Urinary bladder (tissue), 4 donors: ENCODE measurements around the gene FIBIN. TPM values are rescaled to one million over a fixed set of nuclear protein-coding genes. Genes with fewer than 3 reads are reported as not detected.
"Not testable (repeated sequence)": the region's sequence is repeated elsewhere in the genome, so short reads cannot be mapped to it uniquely, and the experiment has no call there.

Experiments used
- DNase-seq: peaks from one replicate; pipeline ENCODE4 v3.0.0-alpha.2; 2015; ENCODE audit errors: extremely low spot score
- H3K27ac ChIP-seq: one replicate; pipeline ENCODE4 v1.5.1; 2013; ENCODE audit warnings: low read depth, mild to moderate bottlenecking, moderate library complexity
- H3K36me3 ChIP-seq: one replicate; pipeline ENCODE4 v1.6.1; 2013; ENCODE audit warnings: mild to moderate bottlenecking, moderate library complexity; ENCODE audit not compliant: insufficient read depth
- H3K4me1 ChIP-seq: one replicate; pipeline ENCODE4 v1.6.1; 2013; ENCODE audit warnings: mild to moderate bottlenecking, moderate library complexity; ENCODE audit not compliant: insufficient read depth
- H3K4me3 ChIP-seq: one replicate; pipeline ENCODE4 v1.5.1; 2013; ENCODE audit warnings: low read depth, low read length
- WGBS: extraction: QIAGEN DNeasy Blood & Tissue Kit; methylation state at CpG from one replicate; pipeline ENCODE4 v1.1.7; 2013; 5-methylcytosine and 5-hydroxymethylcytosine counted together
- polyA plus RNA-seq: library from polyadenylated mRNA; stranded (reverse); fragments of 200-250 nt; gene quantifications from one replicate; pipeline ENCODE4 v1.2.3, GENCODE V29; 2013
- total RNA-seq: library from RNA; depleted of rRNA; stranded (reverse); fragments of >200 nt; gene quantifications from one replicate; pipeline ENCODE4 v1.2.3, GENCODE V29; 2014
- donor health status: healthy with polysubstance abuse.
- donor health status: healthy.

The FIBIN gene
- total and polyA plus RNA-seq, 2 donors, result 20.0 to 46.9 TPM

- DNase-seq, result no peak
- no peaks in the 10 kb centered on the region for H3K36me3 ChIP-seq
- H3K27ac ChIP-seq, result no peak overlapping the region
- H3K4me1 ChIP-seq, result no peaks in the 10 kb centered on the region
- 28% methylated on average over 19 of the region's 19 CpGs for WGBS
- H3K4me3 ChIP-seq, result no peak overlapping the region
Measured at GRCh38 chr11:26994631-26995095, 751 bp downstream of the FIBIN start.

GRCh38 chr11:26995701-26996460, 2.0 kb downstream of the FIBIN start:
- H3K4me3 ChIP-seq, result no peak overlapping the region
- H3K27ac ChIP-seq, result no peak overlapping the region
- no peak for DNase-seq
- no peaks in the 10 kb centered on the region for H3K36me3 ChIP-seq
- no peaks in the 10 kb centered on the region for H3K4me1 ChIP-seq
- WGBS, result 25% methylated on average over 1 of the region's 1 CpG

GRCh38 chr11:26997378-26997777, 3.5 kb downstream of the FIBIN start:
- Histone ChIP-seq H3K36me3 (no peaks in the 10 kb centered on the region), H3K4me1 (no peaks in the 10 kb centered on the region), H3K27ac (no peak overlapping the region), H3K4me3 (no peak overlapping the region)
- DNase-seq, result no peak
- WGBS, result 66% methylated on average over 2 of the region's 2 CpGs

GRCh38 chr11:27001136-27001730, 7.3 kb downstream of the FIBIN start:
- H3K27ac ChIP-seq, DNase-seq, H3K36me3 ChIP-seq, H3K4me1 ChIP-seq, H3K4me3 ChIP-seq: not testable (repeated sequence)
- 23% methylated on average over 4 of the region's 4 CpGs for WGBS

- Histone ChIP-seq H3K36me3 (no peaks in the 10 kb centered on the region), H3K4me1 (no peaks in the 10 kb centered on the region), H3K27ac (no peak overlapping the region), H3K4me3 (no peak overlapping the region)
- WGBS, result 64% methylated on average over 3 of the region's 3 CpGs
- DNase-seq, result no peak
Measured at GRCh38 chr11:27002431-27002830, 8.5 kb downstream of the FIBIN start.

- H3K36me3 ChIP-seq, result no peaks in the 10 kb centered on the region
- no peak overlapping the region for H3K4me3 ChIP-seq
- H3K4me1 ChIP-seq, result no peaks in the 10 kb centered on the region
- no peak overlapping the region for H3K27ac ChIP-seq
- 70% methylated on average over 4 of the region's 4 CpGs for WGBS
- no peak for DNase-seq
Measured at GRCh38 chr11:27002838-27003237, 8.9 kb downstream of the FIBIN start.

- Histone ChIP-seq H3K4me3 (no peak overlapping the region), H3K4me1 (no peaks in the 10 kb centered on the region), H3K36me3 (no peaks in the 10 kb centered on the region), H3K27ac (no peak overlapping the region)
- 92% methylated on average over 2 of the region's 2 CpGs for WGBS
- no peak for DNase-seq
Measured at GRCh38 chr11:27004103-27004502, 10.2 kb downstream of the FIBIN start.

- H3K36me3 ChIP-seq, result no peaks in the 10 kb centered on the region
- H3K4me3 ChIP-seq, result no peak overlapping the region
- H3K27ac ChIP-seq, result no peak overlapping the region
- no peak for DNase-seq
- no peaks in the 10 kb centered on the region for H3K4me1 ChIP-seq
Measured at GRCh38 chr11:27008811-27009535, 15.1 kb downstream of the FIBIN start.

- no peak for DNase-seq
- 46% methylated on average over 4 of the region's 4 CpGs for WGBS
- no peak overlapping the region for H3K27ac ChIP-seq
Measured at GRCh38 chr11:27011560-27012233, 17.8 kb downstream of the FIBIN start.

GRCh38 chr11:27012234-27012921, 18.5 kb downstream of the FIBIN start:
- 11% methylated on average over 4 of the region's 4 CpGs for WGBS

More at GRCh38 chr11:27011560-27012233, 17.8 kb downstream of the FIBIN start:
- H3K4me1 ChIP-seq, result no peaks in the 10 kb centered on the region
- no peak overlapping the region for H3K4me3 ChIP-seq
- H3K36me3 ChIP-seq, result no peaks in the 10 kb centered on the region

GRCh38 chr11:27013781-27014361, 20.0 kb downstream of the FIBIN start:
- Histone ChIP-seq H3K4me1 (no peaks in the 10 kb centered on the region), H3K27ac (no peak overlapping the region), H3K4me3 (no peak overlapping the region), H3K36me3 (no peaks in the 10 kb centered on the region)
- no peak for DNase-seq
- WGBS, result 28% methylated on average over 4 of the region's 4 CpGs

More at GRCh38 chr11:27012234-27012921, 18.5 kb downstream of the FIBIN start:
- no peak overlapping the region for H3K27ac ChIP-seq
- H3K36me3 ChIP-seq, result no peaks in the 10 kb centered on the region
- no peak for DNase-seq
- no peak overlapping the region for H3K4me3 ChIP-seq
- no peaks in the 10 kb centered on the region for H3K4me1 ChIP-seq

GRCh38 chr11:27018902-27019529, 25.1 kb downstream of the FIBIN start:
- Histone ChIP-seq H3K36me3 (no peaks in the 10 kb centered on the region), H3K4me3 (no peak overlapping the region), H3K4me1 (no peaks in the 10 kb centered on the region), H3K27ac (no peak overlapping the region)
- no peak for DNase-seq
